GM23338 (cell line): ENCODE results near the gene ARL8B. TPM values are rescaled to one million over a fixed set of nuclear protein-coding genes. Genes with fewer than 3 reads are reported as not detected.

Experiments
- ATAC-seq: fragments of 200-7000 bp; cut with Tn5 transposase; 3 replicates; pipeline ENCODE4 v1.9.1; 2020
- DNase-seq: peaks from one replicate; pipeline ENCODE4 v3.0.0-alpha.2; 2015; ENCODE audit warnings: low spot score
- H2AFZ ChIP-seq: fragments of 200-600 bp; sonication (generic); 2 replicates; pipeline ENCODE4 v1.8.0; 2016; ENCODE audit warnings: antibody characterized with exemption, mild to moderate bottlenecking, moderate library complexity
- H3F3A ChIP-seq: fragments of 200-600 bp; sonication (generic); replicated peaks from 2 replicates; pipeline ENCODE4 v1.8.0; 2017; ENCODE audit warnings: antibody characterized with exemption, mixed run types, low read depth
- H3K27ac ChIP-seq: fragments of 200-600 bp; sonication (generic); 2 replicates; pipeline ENCODE4 v1.6.1; 2016; ENCODE audit warnings: low read depth
- H3K27me3 ChIP-seq: fragments of 200-600 bp; sonication (generic); 2 replicates; pipeline ENCODE4 v1.8.0; 2016; ENCODE audit warnings: mild to moderate bottlenecking, mixed run types, moderate library complexity; ENCODE audit not compliant: insufficient read depth
- H3K36me3 ChIP-seq: fragments of 200-600 bp; sonication (generic); 2 replicates; pipeline ENCODE4 v1.8.0; 2016; ENCODE audit warnings: mild to moderate bottlenecking; ENCODE audit not compliant: insufficient read depth
- H3K4me1 ChIP-seq: fragments of 200-600 bp; sonication (generic); 2 replicates; pipeline ENCODE4 v1.8.0; 2016; ENCODE audit warnings: mild to moderate bottlenecking, moderate library complexity; ENCODE audit not compliant: insufficient read depth
- H3K4me2 ChIP-seq: fragments of 200-600 bp; sonication (generic); 2 replicates; pipeline ENCODE4 v1.7.1; 2017; ENCODE audit warnings: mixed run types
- H3K4me3 ChIP-seq: fragments of 200-600 bp; sonication (generic); 2 replicates; pipeline ENCODE4 v1.6.1; 2016; ENCODE audit warnings: mixed run types
- H3K79me2 ChIP-seq: fragments of 200-600 bp; sonication (generic); replicated peaks from 2 replicates; pipeline ENCODE4 v1.8.0; 2017; ENCODE audit warnings: mild to moderate bottlenecking; ENCODE audit not compliant: insufficient read depth
- H3K9me2 ChIP-seq: fragments of 200-600 bp; sonication (generic); 2 replicates; pipeline ENCODE4 v1.8.0; 2017; ENCODE audit not compliant: insufficient read depth
- H4K20me1 ChIP-seq: fragments of 200-600 bp; sonication (generic); replicated peaks from 2 replicates; pipeline ENCODE4 v1.8.0; 2017; ENCODE audit warnings: mild to moderate bottlenecking; ENCODE audit not compliant: insufficient read depth
- H3K27ac Mint-ChIP-seq: 2 replicates; pipeline ENCODE4 v1.8.0; 2020; ENCODE audit warnings: inconsistent platforms, mild to moderate bottlenecking, moderate library complexity, mixed read lengths
- H3K27me3 Mint-ChIP-seq: 3 replicates; pipeline ENCODE4 v1.8.0; 2022; ENCODE audit warnings: low read depth, mild to moderate bottlenecking, moderate library complexity, mixed read lengths, inconsistent platforms; ENCODE audit not compliant: insufficient read depth, poor library complexity
- H3K36me3 Mint-ChIP-seq: 3 replicates; pipeline ENCODE4 v1.8.0; 2021; ENCODE audit warnings: low read depth, mild to moderate bottlenecking, inconsistent platforms, moderate library complexity, mixed read lengths
- H3K4me1 Mint-ChIP-seq: 3 replicates; pipeline ENCODE4 v1.8.0; 2020; ENCODE audit warnings: mild to moderate bottlenecking, inconsistent platforms, mixed read lengths
- H3K4me3 Mint-ChIP-seq: 3 replicates; pipeline ENCODE4 v1.8.0; 2021; ENCODE audit warnings: moderate library complexity, mild to moderate bottlenecking, inconsistent platforms, mixed read lengths
- H3K9me3 Mint-ChIP-seq: 3 replicates; pipeline ENCODE4 v1.8.0; 2020; ENCODE audit warnings: moderate library complexity, mild to moderate bottlenecking, inconsistent platforms, mixed read lengths
- CREB1 ChIP-seq: fragments of 250-450 bp; sonication (Bioruptor Pico); IDR thresholded peaks from 2 replicates; pipeline ENCODE4 v1.5.0; 2020; ENCODE audit warnings: low read depth, mild to moderate bottlenecking, moderate library complexity
- EZH2 ChIP-seq: fragments of 200-600 bp; sonication (generic); IDR thresholded peaks from one replicate; pipeline ENCODE4 v1.8.0; 2017; ENCODE audit warnings: antibody characterized with exemption, mild to moderate bottlenecking, low read depth; ENCODE audit not compliant: unreplicated experiment
- EZH2phosphoT487 ChIP-seq: fragments of 200-600 bp; sonication (generic); IDR thresholded peaks from one replicate; pipeline ENCODE4 v1.8.1; 2018; ENCODE audit warnings: antibody characterized with exemption; ENCODE audit not compliant: unreplicated experiment
- NANOG ChIP-seq: IDR thresholded peaks from 2 replicates; pipeline ENCODE4 v1.6.1; 2016; ENCODE audit warnings: antibody characterized with exemption, borderline replicate concordance
- REST ChIP-seq: IDR thresholded peaks from one replicate; pipeline ENCODE4 v1.6.1; 2018; ENCODE audit warnings: antibody characterized with exemption; ENCODE audit not compliant: unreplicated experiment
- STAT1 ChIP-seq: IDR thresholded peaks from one replicate; pipeline ENCODE4 v1.6.1; 2016; ENCODE audit warnings: antibody characterized with exemption; ENCODE audit not compliant: unreplicated experiment
- ZNF114 ChIP-seq: fragments of 250-450 bp; sonication (Bioruptor Pico); IDR thresholded peaks from 2 replicates; pipeline ENCODE4 v1.5.0; 2020; ENCODE audit warnings: mild to moderate bottlenecking, moderate library complexity
- ZNF331 ChIP-seq: fragments of 250-450 bp; sonication (Bioruptor Pico); IDR thresholded peaks from 2 replicates; pipeline ENCODE4 v1.5.0; 2020; ENCODE audit warnings: low read depth, mild to moderate bottlenecking, moderate library complexity
- polyA plus RNA-seq: library from polyadenylated mRNA; unstranded; fragments of >200 nt; fragmentation: Nextera tagmentation; extraction: Ambion mirVana; gene quantifications from 2 replicates; pipeline ENCODE4 v1.2.1, GENCODE V29; 2016
- total RNA-seq: library from RNA; depleted of rRNA; stranded (reverse); fragments of >200 nt; shearing (Covaris generic); gene quantifications from 2 replicates; pipeline ENCODE4 v1.2.3, GENCODE V29; 2014

ARL8B gene
- total and polyA plus RNA-seq, 2 experiments from 2014 or later: 25.5 to 40.8 TPM

GRCh38 chr3:5098346-5098745 lies 23.7 kb upstream of the ARL8B start (continued):
- TF ChIP-seq REST: no peak
- TF ChIP-seq EZH2phosphoT487: no peak
- no peak for TF ChIP-seq EZH2
- no peak for TF ChIP-seq ZNF331 (CRISPR knock-in tag)
- no peak for TF ChIP-seq STAT1
- TF ChIP-seq NANOG: no peak
- TF ChIP-seq CREB1 (CRISPR knock-in tag): no peak

GRCh38 chr3:5102532-5102931 lies 19.6 kb upstream of the ARL8B start:
- no peaks in the 10 kb centered on the region for H3K27me3 Mint-ChIP-seq

More at GRCh38 chr3:5102532-5102931, 19.6 kb upstream of the ARL8B start:
- Histone ChIP-seq H3K27ac (no peak overlapping the region), H3F3A (no peaks in the 10 kb centered on the region), H3K27me3 (no peaks in the 10 kb centered on the region), H3K4me2 (no peak overlapping the region), H2AFZ (no peak overlapping the region), H3K36me3 (no peaks in the 10 kb centered on the region), H4K20me1 (no peaks in the 10 kb centered on the region), H3K79me2 (no peaks in the 10 kb centered on the region), H3K4me1 (no peaks in the 10 kb centered on the region), H3K9me2 (no peaks in the 10 kb centered on the region), H3K4me3 (no peak overlapping the region)
- Mint-ChIP-seq H3K4me1 (peaks cover 2% of the 10 kb centered on the region; the same call in 1 of the 3 replicates), H3K27ac (no peak overlapping the region), H3K9me3 (no peaks in the 10 kb centered on the region), H3K36me3 (no peaks in the 10 kb centered on the region), H3K4me3 (no peak overlapping the region)
- no peak for TF ChIP-seq ZNF114 (CRISPR knock-in tag)
- TF ChIP-seq REST: no peak
- ATAC-seq: no peak
- no peak for DNase-seq
